ENCODE measurements around the gene CELF2.

Gene CELF2

GRCh38 chr10:11197266-11197712 is 179.6 kb downstream of the CELF2 start:
- no peak for DNase-seq (ENCODE audit: low spot score)

- DNase-seq (ENCODE audit: low spot score), result no peak
Observed at GRCh38 chr10:11197878-11198277, 180.2 kb downstream of the CELF2 start.

GRCh38 chr10:11201911-11202310 is 184.2 kb downstream of the CELF2 start:
- DNase-seq (ENCODE audit: low spot score), result no peak

GRCh38 chr10:11204351-11204942 is 186.8 kb downstream of the CELF2 start:
- DNase-seq (ENCODE audit: low spot score), result no peak

- DNase-seq (ENCODE audit: low spot score), result peak; percentile 30
Observed at GRCh38 chr10:11205030-11205772, 187.5 kb downstream of the CELF2 start.

- DNase-seq (ENCODE audit: low spot score), result no peak
Observed at GRCh38 chr10:11206676-11207559, 189.2 kb downstream of the CELF2 start.

- no peak for DNase-seq (ENCODE audit: low spot score)
Observed at GRCh38 chr10:11207560-11207844, 189.8 kb downstream of the CELF2 start.

GRCh38 chr10:11208243-11208642 is 190.6 kb downstream of the CELF2 start:
- DNase-seq (ENCODE audit: low spot score), result no peak

- DNase-seq (ENCODE audit: low spot score), result no peak
Observed at GRCh38 chr10:11208908-11209829, 191.5 kb downstream of the CELF2 start.

GRCh38 chr10:11209830-11210181 is 192.1 kb downstream of the CELF2 start:
- DNase-seq (ENCODE audit: low spot score), result no peak

GRCh38 chr10:11210211-11210922 is 192.7 kb downstream of the CELF2 start:
- DNase-seq (ENCODE audit: low spot score), result no peak

- no peak for DNase-seq (ENCODE audit: low spot score)
Observed at GRCh38 chr10:11212288-11213085, 194.8 kb downstream of the CELF2 start.

GRCh38 chr10:11213137-11213536 is 195.5 kb downstream of the CELF2 start:
- no peak for DNase-seq (ENCODE audit: low spot score)

- no peak for DNase-seq (ENCODE audit: low spot score)
Observed at GRCh38 chr10:11214407-11214806, 196.7 kb downstream of the CELF2 start.

GRCh38 chr10:11215471-11215870 is 197.8 kb downstream of the CELF2 start:
- no peak for DNase-seq (ENCODE audit: low spot score)

GRCh38 chr10:11217521-11217920 is 199.8 kb downstream of the CELF2 start:
- DNase-seq (ENCODE audit: low spot score), result no peak

- DNase-seq (ENCODE audit: low spot score), result no peak
Observed at GRCh38 chr10:11218395-11218794, 200.7 kb downstream of the CELF2 start.

- no peak for DNase-seq (ENCODE audit: low spot score)
Observed at GRCh38 chr10:11219431-11219830, 201.8 kb downstream of the CELF2 start.

GRCh38 chr10:11223081-11223480 is 205.4 kb downstream of the CELF2 start:
- no peak for DNase-seq (ENCODE audit: low spot score)

- DNase-seq (ENCODE audit: low spot score), result no peak
Observed at GRCh38 chr10:11223507-11224140, 206.0 kb downstream of the CELF2 start.
